GM18861 (cell line): Measurements from ENCODE around the gene PTPN3.
A peak's percentile ranks its signal among the peaks of the same experiment; 100 is the strongest.

Source experiments
- ATAC-seq: cut with Tn5 transposase; IDR thresholded peaks from one replicate; pipeline ENCODE4 v1.9.1; 2021; ENCODE audit not compliant: unreplicated experiment

The PTPN3 gene

DNA sequence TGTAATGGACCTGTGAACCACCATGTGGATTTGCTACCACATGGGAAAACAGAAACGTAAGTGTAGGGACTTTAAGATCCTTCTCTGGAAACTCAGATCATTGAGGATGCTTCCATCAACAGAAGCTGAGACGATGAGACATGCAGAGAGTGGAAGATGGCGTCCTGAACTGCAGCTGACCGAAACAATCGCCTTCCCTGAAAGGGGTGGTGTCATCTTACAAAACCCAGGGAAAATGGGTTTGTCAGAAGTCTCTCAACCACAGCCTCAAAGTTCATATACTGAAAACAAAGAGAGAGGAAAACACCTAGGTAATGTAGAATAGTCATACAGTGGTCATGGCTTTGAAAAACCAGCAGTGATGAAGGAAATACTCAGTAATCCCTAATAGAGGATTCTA is 6.6 kb upstream of the PTPN3 start:
- ATAC-seq, result no peak

DNA sequence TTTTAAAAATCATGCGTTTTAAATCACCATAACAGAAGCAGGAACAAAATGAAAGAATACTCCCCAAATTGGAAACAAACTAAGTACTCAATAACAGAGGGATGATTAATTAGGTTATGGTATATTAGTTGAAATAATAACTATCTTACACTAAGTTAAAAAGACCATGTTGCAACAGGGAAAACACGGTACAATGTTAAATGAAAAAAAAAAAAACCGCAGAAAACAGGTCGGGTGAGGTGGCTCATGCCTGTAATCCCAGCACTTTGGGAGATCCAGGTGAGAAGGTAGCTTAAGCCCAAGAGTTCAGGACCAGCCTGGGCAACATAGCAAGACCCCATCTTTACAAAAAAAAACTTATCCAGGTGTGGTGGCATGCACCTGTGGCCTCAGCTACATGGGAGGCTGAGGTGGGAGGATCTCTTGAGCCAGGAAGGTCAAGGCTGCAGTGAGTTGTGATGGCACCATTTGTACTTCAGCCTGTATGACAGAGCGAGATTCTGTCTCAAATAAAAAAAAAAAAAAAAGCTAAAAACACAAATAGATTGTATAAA is 2.4 kb upstream of the PTPN3 start:
- no peak for ATAC-seq

DNA sequence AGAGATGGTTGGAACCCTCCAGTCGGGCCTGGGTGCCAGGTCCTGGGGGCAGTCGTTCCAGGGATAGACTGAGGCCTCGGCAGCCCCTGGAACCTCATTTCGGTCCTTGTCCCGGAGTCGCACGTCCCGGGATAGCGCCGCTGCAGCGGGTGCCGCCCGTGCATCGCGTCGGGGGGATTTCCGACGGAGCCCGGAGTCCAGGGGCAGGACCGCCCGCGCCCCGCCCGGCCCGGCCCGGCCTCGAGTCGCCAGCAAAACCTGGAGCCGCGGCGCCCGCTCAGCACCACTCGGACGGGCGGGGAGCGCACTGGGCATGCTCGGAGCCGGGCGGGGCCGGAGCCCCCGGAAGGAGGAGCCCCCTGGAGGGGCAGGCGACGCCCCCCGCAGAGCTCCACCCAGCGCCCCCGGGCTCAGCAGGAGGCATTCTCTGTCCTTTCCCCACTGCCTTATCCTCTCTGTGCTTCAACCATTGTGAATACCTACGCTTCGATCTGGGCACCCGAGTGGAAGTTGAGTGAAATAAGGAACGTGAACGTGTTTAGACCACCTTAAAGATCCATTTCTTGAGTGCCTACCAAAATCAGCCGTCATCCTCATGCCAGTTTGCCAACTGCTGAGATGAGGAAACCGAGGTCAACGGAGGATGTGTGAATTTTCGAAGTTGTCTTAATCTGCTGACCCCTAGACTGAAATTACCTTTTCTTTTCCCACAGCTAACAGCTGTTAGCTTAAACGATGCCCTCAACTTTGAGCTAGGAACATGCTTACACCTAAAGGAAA is 1.7 kb upstream of the PTPN3 start:
- no peak for ATAC-seq

DNA sequence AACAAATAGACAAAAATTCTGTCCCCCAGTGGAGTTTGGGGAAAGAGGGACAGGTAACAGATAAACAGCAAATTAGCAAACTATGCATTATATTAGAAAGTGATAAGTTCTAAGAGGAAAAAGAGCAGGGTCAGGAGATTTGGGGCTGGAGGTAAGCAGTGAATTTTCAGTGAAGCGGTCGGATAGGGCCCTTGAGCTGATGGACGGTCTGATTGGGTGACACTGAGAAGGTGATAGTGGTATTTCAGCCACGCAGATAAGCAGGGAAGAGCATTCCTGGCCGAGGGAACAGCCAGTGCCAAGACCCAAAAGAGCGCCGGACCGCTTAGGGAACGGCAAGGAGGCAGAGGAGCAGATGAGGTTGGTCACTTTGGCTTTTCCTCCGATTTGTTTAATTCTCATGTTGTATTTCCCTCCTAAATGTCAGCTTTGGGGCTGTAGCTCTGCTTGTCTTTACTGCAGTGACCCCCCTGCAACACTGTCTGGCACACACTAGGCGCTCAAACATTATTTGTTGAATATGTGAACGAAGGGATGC is 1.1 kb upstream of the PTPN3 start:
- ATAC-seq, result no peak

DNA sequence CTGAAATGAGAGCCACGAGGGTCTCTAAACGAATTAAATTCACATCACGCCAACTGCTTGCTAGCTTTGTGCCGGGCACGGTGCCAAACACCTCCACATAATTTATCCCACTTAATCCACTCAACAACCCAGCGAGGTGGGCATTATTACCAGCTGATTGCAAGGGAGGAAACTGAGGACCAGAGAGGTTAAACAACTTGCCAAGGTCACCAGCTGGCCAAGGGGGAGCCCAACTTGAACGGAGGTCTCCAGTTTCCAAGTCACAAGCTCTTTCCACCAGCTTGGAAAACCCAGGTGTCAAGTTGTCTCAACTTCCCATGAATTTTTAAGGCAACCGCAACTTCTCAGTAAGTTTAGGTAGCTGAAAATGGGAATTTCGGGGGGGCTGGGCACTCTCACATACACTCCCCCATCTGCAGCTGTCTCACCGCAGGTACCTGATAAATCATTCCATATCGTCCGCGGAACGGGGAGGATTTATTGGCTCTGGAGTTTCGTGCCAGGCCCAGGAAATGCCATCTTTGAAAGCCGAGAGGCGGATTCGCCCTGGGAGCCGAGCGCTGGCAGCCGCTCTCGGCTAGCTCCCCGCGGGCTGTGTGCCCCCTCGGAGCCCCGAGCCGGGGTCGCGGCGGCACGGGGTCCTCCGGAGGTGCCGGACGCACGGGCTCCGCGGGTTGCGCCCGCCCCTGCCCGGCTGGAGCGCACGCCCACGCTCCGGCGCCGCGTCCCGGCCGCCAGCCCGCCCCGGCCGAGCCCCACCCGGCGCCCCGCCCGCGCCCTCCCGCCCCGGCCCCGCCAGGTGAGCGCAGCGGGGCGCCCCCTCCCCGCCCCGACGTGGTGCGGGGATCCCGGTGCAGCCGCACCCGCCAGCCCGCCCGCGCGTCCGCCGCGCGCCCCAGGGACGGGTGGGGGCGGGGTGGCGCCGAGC is 617 bp downstream of the PTPN3 start:
- ATAC-seq, result no peak

DNA sequence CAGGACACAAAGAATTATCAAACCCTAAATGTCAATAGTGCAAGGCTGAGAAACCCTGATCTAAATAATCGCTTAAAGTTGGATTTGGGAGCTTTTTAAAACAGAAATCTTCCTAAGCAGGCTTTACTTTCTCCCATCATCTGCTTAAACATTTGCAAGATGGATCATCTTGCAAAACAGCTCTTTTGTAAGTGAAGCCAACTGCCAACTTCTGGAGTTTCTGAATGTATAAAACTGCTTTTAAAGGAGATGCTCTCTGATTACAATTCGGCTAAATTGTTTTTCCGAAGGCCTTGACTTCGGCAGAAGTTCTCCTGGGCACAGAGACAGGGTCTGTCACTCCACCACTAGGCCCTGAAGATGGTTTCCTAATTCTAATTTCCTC is 1.3 kb downstream of the PTPN3 start:
- no peak for ATAC-seq

DNA sequence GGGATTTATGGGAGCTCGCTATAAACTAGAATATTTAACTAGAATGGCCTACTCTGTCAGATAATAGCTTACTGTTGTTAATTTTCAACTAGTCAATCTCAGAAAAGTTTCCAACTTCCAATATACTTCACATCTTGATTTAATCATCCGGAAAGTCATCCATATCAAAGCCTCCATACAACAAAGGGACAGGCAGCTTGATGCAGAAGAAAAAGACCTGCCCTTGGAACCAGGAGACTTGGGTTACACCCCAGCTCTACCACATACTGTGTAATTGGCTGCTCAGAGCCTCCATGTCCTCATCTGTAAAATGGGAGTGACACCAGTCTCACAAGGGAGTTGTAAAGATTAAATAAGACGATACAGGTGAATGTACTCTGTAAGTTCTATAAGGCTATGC is 1.9 kb downstream of the PTPN3 start:
- ATAC-seq, result no peak

DNA sequence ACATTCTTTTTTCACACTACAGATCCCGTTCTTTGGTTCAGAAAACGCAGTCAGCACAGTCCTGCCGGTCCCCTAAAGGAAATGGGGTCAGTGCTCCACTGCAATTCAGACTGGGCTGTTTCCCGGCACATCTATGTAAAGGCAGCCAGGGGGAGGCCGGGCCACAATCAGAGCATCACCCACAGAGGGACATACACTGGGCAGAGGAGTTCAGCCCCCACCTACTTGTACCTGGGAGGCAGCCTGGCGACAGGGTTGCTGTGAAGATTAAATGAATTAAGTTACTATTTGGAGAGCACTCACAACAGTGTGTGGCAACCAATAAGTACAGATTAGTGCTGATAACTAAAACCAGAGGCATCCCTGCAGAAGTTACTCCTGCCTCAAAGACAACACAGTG is 4.5 kb downstream of the PTPN3 start:
- no peak for ATAC-seq

DNA sequence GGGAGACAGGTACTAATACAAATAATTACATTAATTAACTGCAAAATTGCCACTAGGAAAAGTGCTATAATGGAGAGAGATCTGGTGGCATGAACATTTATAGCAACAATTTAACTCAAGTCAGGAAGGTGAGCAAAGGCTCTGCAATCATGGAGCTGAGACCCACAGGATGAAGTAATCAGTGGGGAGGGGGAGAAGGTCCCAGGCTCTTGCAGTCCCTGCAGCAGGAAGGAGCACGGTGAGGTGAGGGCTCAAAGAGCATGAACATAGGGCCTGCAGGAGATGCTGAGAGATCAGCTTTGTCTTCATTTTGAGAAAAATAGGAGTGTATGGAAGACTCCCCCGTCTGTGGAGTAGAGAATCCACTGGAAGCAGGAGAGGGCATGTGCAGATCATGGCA is 6.5 kb downstream of the PTPN3 start:
- ATAC-seq, result no peak

DNA sequence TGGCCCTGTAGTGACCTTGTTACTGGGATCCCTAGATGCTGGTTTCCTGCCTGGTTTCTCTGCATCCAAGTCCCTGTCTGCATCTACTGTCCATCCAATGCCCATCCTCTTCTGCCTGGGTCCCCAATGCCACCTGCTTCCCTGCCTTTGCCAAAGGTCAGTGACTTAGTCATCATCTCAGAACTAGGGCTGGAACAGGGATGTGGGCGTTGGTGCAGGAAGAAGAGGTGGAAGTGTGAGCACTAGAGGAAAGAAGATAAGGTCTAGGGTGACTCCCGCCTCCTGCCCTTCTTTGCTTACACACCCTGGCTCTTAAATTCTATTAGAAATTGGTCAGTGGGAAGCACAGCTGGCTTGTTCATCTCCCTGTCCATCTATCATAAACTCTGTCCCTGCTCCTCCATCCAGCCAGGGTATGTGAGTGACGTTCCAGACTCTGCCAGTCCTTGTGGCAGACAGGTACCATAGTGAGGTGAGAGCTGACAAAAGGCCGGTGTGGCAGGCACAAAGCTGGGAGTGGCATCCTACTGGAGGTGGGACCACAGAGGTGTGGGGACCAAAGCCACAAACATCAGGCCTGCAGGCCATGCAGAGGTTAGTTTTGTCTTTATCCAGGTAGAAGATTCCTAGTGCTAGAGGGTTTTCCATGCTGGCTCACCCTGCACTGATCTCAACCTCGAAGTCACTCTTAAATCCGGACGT is 9.2 kb downstream of the PTPN3 start:
- ATAC-seq, result no peak

DNA sequence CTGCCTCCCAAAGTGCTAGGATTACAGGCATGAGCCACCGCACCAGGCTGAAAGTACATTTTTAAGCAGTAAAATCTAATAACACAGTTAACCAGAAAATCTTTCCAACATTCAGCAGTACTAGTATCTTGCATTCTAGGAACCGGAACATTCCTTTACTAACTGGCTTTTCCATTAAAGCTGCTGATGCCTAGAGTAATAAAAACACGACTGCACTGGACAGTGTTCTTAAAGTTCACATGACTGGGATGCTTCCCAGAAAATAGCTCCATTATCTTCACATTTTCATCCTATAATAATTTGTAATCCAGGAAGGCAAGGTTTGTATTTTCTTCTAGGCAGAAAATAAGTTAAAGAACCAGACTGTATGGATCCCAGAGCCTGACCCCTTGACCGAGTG is 9.8 kb downstream of the PTPN3 start:
- ATAC-seq, result no peak

DNA sequence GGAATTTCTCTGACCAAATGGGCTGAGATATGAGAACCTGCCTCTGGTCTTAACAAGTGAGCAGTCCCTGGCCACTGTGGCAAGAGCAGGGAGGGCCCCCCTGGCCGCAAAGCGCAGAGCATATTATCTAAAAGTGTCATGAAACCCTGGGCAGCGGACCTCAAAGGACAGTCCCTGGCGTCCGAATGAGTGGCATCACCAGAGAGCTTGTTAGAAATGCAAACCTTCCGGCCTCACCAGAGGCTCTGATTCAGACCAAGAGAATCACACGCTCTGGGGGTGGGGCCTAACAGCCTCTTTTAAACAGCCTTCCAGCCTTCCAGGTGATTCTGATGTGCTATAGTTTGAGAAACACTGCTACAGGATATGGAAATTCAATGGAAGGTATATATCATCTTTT is 10.9 kb downstream of the PTPN3 start:
- ATAC-seq, result peak; percentile 70

DNA sequence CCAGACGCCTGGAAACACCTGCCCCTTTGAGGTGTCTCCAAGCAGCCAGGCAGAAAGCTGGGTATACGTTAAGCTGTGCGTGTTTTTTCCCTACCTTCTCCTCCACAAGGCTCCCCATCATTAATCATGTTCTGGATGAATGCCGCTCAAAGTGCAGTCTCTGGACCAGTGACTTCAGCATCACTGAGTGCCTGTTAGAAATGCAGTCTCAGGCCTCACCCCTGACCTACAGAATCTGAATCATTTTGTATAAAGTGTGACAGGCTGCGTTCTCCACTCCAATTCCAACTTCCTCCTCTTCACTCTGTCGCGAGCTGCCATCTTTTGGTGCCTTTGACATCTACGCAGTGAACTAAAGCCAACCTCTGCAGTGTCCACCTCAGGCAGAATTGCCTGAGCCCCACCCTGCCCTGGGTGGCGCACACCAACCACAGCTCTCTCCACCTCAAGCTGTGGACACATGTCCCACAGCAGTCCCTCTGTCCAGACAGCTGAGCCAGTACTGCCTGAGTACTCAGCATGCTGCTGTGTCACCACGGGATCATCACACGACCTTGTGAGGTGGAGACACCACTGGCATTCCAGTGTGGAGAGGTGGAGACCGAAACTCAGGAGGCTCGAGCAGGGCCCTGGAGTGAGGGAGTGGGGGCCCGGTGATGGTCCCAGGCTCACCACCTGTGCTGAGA is 14.2 kb downstream of the PTPN3 start:
- ATAC-seq, result no peak

DNA sequence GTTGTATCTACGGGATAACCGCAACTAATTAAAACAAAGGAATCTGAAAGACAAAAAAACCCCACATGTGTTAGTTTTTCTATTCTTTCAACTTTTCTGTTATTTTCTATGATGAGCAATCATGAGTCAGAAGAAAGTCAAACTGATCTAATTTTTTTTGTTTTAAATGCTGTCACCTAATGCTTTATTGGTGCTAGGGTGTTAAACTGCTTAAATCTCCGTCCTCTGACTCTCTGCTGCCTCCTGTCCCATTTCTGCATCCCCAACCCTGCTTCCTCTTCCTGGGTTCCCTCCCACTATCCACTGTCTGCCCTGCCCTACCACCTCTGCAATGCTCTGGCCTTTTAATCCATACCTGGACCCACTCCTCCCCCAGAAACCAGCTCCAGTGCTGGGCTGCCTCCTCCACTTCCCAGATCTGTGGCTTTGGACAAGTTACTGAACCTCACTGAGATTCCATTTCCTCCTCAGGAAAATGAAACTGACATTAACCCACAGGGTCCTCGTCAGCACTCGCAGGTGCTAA is 15.7 kb downstream of the PTPN3 start:
- no peak for ATAC-seq

DNA sequence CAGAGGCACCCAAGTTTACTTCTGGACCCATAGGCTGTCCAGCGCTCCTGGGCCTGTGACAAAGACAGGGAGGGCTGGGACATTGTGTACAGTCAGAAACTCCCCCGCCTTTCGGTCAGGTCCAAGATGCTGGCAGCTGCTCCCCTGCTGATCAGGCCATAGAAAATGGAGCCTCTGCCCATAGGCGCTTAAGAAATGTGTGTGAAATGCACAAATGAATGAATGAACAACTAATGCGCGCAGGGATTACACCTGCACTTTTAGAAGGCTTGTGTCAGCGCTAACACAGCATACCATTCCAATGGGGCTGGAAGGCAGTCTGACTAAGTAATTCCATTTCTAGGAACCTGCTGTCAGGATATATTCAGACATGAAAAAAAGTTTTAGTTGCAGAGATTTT is 16.3 kb downstream of the PTPN3 start:
- ATAC-seq, result no peak

DNA sequence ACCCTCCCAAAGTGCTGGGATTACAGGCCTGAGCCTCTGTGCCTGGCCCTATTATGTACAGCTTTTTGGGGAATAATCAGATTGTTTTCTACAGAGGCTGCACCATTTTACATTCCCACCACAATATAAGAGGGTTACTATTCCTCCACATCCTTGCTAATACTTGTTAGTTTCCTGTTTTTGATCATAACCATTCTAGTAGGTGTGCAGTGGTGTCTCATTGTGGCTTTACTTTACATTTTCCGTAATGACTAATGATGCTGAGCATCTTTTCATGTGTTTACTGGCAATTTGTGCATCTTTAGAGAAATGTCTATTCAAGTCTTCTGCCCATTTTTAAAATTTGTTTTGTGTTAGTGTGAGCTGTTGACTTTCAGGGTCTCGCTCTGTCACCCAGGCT is 18.3 kb downstream of the PTPN3 start:
- ATAC-seq, result no peak

DNA sequence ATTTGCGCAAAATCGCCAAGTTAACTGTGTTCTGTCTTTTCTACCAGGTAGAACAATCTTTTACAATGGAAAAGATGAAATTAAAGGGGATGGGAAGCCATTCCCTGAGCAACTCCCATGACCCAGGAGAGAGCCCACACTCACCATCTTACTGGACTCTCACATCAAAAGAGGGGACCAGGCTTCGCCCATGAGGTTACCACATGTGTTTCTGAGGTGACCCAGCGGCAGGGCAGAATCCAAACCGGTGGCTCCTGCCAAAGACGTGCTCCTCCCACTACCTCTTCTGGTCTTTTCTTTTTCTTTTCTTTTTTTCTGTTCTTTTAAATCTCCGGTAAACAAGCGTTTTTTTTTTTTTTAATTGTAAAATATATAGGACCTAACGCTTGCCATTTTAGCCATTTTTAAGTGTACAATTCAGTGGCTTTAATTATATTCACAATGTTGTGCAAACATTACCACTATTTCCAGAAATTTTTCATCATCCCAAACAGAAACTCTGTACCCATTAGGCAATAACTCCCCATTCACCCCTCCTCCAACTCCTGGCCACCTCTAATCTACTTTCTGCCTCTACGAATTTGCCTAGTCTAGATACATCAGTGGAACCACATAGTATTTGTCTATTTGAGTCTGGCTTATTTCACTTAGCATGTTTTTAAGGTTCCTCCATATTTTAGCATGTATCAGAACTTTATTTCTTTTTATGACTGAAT is 19.3 kb downstream of the PTPN3 start:
- no peak for ATAC-seq

DNA sequence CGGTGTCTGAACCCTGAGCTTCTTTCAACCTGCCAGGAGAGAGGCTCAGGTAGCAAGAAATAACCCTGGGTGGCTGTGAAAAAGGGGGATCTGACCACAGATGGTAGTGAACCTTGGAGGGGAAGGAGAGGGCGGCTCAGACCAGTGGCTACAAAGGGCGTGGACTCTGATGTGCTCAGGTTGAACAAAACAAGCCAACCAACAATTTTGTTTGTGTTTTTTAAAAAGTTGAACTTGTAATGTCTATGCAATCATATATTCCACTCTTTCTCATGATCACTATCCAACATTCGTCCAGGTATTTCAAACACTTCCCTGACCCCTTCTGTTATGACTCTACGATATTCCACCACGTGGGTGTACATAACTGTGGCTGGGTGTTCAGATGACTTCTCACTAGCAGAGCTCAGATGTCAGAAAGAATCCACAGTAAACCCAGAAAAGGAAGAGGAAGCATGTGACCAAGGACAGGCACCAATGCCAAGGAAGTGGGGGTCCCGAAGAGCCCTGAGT is 20.0 kb downstream of the PTPN3 start:
- ATAC-seq, result no peak

DNA sequence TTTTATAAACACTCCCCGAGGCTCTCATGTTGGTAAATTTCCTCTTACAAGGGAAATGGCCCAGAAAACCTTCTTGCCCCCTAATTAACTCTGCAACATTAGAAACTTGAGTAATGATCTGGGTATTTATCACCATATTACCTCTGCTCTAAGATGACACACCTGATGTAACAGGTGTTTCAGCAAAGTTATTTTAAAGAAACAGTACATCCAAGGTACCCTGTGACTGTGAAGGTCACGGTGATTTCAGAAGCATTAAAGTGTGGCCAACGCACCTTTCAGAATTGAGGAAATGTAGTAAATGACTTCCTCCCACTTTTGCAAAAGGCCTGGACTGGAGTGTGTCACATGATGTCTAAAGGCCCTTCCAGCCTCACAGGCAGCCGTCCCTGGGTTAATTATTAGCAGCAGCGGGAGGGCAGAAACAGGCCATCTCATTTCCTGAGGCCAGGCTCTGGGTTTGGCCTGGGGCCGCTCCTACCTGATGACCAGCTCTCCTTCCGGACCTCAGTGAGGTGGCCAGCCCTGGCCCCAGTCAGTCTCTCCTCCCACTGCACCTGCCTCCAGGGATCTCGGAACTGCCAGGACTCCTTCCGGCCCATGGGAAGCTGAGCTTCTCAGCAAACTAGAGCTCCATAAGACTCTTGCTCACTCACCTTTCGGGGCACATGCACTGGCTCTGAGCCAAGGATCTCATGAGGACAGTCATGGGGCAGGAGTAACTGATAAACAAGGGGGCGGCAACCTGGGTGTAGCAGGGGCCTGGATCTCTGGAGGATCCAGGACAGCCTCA is 20.7 kb downstream of the PTPN3 start:
- peak; percentile 93 for ATAC-seq
